Activated effector memory CD4-positive, alpha-beta T cell treated with Interleukin-2 at 50 U/mL for 16 hours (primary cell): ENCODE data around the gene MMAB.

Experiments
- DNase-seq: peaks from one replicate; pipeline ENCODE4 v3.0.0-alpha.2; 2020

Gene MMAB

DNA sequence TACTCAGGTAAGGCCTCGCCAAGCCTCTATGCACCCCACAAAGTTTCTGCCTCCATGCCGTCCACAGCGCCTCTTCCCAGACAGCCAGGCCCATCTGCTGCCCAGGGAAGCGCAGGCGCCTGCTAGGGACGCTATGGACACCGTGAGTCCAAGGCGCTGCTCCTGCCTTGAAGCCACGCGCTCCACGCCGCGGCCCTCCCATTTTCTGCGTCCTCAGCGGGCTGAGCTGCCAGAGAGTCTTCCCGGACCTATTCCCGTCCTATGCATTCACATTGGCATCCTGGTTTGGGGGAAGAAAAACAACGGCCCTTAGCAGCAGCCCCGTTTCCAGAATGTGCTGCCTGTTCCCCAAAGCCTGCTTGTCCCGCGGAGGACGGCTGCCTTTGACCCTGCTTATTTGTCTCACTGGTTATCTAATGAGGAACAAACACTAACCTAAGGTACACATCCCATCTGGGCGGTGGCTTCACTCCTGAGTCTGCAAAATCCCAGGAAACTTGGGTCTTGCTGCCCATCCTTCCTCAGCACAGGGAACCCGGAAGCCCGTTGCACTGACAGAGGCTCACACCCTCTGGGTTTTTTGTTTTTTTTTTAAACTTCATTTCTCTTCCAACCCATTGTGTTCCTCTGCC lies 38.0 kb downstream of the MMAB start:
- no peak for DNase-seq

DNA sequence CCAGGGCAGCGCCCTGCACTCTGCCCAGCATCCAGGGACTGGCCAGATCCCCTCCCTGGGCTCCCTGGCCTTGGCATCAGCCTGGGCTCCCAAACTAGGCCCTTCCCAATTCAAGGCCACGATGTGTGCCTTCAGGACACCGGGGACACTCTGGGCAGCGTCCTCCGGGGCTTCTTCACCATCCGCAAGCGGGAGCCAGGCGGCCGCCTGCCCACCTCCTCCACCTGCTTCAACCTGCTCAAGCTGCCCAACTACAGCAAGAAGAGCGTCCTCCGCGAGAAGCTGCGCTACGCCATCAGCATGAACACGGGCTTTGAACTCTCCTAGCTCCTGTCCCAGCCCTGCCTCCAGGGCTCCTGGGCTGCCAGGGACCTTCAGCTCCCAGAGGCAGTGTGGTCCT lies 38.8 kb downstream of the MMAB start:
- no peak for DNase-seq

DNA sequence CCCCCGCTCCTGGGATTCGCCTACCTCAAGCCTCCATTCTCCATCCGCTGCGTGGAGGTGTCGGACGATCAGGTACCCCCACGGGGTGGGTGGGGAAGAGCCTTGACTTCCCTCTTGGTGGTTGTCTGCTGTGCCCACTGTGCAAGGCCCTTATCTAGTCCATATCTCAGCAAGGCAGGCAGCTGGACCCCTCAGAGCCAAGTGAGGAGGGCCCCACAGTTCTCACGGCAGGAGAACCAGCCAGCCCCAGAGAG lies 39.9 kb downstream of the MMAB start:
- DNase-seq = no peak

DNA sequence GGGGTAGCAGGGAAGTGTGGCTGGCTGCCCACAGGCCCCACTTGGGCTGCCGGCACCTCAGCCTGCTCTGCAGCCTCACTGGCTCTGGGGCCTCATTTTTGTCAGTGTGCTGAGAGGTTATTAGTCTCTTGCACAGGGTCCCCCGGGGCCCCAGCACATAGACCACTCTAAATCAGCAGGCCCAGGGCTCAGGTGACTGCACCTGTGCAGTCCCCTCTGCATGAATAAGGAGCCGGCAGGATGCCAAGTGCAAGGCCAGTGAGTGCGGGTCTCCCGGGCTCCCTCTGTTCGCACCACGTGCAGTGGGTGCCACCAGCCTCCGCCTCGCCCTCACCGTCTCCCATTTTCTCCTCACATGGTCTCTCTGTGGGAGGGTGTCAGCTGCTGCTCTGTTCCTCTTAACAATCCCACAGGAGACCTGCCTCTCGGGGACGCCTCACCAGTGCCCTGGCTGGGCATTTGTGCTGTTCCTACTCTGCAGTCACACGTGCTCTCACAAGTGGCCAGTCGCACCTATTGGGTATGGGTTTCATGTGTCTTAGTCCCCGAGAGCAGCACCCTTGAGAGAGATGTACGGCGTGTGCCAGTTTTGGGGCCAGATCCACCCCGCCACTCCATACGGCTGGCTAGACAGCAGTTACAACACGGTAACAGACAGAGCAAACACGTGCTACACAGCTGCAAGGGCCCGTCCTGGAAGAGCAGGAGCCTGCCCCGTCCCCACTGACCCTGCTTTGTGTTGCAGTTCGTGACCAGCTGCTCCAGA lies 40.4 kb downstream of the MMAB start:
- no peak for DNase-seq

DNA sequence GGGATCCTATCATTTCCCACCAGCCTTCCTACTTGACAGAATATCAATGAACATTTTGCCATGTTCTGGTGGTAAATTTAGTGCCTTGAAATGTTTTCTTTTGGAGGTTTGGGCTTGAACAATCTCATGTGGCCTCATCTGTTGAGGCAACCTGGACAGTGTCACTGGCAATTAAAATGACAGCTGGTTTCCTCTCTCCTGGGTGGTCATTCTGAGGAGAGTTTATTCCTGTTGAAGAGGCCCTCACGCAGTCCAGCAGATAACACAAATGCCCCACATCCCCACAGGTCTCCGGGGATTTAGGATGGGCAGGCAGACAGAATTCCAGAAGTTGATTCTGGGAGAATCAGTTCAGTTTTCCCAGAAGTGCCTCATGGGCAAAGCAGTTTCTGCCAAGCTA lies 41.9 kb downstream of the MMAB start:
- DNase-seq = no peak

DNA sequence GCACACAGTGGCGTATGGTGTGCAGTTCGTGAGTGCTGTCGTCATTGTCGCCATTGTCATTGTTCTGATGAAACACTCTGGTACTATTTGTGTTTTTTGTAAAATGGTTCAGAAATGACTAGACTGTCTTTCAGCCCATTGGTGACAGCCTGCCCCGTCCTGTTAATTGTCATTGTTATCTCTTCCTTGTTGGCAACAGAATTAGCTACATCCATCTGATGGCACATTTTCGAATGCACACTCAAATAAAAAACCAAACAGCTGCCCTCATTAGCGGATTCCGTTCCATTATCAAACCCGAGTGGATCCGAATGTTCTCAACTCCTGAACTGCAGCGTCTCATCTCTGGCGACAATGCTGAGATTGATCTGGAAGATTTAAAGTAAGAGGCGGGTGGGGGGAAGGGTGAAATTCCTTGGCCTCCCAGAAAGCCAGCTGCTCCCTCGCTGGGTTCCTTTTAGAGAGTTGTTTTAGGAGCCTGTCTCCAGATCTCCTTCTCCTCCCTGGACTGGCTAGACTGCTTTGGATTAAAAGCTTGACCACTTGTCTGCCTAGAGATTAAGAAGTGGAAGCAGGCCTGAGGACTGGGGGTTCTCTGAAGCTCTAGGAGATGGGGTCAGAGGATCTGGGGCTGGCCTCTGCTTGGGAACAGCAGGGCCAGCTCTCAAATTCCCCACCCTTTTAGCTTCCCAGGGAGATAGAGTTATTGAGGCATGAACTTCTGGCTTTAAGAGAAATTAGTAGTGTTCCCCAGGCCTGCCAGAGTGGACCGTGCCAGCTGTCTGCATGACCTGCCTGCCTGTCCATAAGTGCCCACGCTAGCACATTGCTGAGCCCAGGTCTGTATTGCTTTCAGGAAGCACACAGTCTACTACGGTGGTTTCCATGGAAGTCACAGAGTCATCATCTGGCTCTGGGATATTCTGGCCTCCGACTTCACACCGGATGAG lies 43.3 kb downstream of the MMAB start:
- DNase-seq = no peak

DNA sequence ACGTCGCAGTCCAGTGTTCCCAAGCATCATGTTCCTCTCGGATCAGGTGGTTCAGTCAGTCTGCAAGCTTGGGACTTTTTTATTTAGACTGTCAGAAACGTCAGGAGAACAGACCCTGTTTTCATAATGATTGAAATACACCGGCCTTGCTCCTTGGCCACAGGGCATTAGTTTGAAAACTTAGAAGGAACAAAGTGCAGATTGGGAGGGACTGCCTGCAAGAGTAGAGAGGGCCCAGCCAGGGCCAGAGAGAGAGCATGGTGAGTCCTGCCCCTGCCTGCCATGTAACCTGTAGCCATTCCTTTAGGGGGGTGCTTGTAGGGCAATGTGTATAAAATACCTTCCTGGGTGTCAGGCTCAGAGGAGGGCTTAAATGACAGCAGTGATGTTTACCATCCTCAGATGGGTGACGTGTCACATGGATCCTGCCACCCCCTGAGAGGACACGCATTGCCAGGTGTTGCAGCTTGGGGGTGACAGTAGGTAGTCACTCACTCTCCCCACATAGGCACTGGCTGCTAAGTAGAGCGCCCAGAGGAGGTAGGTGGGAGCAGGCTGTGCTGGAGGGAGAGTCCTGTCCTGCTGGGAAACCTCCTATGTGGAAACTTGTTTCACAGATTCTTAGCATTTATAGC lies 45.7 kb downstream of the MMAB start:
- DNase-seq = no peak

DNA sequence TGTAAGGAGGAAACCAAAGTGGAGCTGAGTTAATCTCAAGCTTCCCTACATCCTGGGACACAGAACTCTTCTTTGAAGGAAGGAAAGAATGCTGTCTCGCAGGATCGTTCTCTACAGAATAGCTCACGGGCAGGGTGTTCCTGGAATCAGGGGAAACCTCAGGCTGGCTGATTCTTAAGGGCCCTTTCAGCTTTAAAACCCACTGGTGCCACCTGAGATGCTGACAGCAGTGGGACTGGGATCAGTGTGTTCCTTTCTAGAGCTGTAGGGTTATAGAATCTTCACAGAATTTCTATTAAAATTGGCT lies 48.1 kb downstream of the MMAB start:
- DNase-seq = no peak

DNA sequence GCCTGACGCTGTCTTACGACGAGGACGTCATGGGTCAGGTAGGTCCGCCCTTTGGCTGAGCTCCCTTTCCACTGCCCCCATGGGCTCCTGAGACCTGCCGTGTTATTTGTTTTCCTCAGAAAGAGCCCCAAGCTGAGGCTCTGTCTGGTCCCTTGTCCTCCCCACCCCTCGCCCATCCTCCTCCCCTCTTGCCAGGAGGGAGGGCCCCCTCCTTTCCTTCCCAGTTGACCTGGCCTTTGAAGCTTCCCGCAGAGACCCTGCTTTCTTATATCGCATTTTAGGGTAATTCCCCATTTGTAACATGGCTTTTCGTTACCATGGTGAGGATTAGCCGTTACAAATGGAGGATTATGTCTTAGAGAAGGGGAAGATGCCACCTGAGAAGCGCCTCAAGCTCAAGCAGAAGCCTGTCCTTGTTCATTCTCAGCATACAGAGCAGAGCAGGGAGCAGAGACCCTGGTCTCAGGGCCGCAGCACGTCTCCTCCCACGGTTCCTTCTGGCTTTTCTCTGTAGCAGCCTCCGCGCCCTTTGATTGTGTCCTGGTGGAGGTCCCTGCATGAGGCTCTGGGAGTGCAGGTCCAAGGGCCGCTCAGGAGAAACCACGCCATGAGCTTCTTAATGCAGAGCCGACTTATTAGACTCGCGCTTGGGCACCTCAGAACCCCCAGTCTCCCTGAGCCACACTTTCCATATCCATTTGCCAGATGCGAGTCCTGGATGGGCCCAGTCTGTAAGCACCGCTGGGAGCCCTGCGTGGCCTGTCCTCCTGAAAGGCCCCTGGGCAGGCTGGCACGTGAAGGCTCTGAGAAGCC lies 48.6 kb downstream of the MMAB start:
- no peak for DNase-seq

DNA sequence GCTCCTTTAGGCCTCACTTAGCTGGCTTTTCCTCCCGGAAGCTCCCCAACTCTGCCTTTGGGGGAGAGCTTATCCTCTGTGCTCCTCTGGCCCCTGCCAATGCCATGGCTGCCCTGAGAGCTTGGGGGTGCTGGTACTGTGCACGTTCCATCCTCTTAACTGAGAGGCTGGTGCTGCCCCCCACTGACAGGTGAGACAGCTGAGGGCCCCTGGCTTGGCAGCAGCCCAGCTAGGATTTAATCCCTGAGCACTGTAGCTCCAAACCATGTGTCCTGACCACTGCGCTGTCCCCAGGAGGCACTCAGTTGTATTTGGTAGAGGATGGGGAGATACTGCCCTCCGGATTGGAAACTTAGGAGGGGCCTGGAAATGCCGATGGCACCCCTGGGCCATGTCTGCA lies 49.8 kb downstream of the MMAB start:
- no peak for DNase-seq

DNA sequence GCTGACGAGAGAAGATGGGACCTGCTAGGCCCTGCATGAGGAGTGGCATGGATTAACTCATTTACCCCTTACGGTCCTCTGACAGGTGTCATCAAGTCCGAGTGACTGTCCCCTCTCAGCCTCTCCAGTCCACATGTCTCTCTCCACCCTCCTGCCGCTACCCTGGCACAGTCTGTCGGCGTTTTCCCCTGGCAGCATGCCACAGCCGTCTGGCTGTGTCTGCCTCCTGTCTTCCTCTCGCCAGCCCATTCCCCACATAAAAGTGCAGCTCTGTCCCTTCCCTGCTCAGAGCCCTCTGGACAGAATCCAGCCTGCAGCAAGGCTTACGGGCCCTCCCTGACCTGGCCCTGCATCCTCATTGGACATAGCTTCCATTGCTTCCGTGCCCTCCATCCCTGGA lies 50.2 kb downstream of the MMAB start:
- DNase-seq = no peak

DNA sequence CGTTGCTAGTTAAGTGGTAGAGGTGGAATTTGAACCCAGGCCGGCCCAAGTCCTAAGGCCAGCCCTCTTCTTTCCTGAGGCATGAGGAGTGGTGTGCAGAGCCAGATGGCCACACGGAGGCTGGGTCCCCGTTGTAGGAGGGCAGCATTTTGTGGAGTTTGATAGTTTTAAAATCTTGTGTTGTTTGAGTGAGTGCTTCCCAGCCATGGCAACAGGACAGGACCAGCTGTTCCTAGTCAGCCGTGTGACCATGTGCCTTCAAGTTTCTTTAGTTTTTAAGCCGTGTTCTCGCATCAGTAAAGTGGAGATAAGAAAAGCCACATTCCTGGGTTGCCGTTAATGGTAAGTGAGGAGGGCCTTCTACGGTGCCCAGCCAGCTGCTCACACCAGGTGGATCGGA lies 51.5 kb downstream of the MMAB start:
- no peak for DNase-seq

DNA sequence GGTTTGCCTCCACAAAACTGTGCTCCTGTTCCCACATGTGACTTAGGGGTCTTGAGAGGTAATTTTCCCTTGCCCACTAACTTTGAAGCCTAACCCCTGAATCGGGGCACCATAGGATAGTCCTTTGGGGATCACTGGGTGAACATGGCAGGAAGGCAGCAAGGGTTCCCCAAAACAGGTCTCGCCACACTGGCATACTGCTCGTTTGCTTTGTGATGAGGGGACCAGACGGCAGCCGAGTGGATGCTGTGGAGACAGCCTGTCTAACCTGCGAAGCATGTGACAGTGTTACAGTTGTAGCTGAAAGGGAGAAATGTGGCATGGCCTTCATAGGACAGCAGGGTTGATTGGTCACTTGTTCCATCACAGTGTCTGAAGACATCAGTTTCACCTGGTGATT lies 53.5 kb downstream of the MMAB start:
- DNase-seq = no peak

DNA sequence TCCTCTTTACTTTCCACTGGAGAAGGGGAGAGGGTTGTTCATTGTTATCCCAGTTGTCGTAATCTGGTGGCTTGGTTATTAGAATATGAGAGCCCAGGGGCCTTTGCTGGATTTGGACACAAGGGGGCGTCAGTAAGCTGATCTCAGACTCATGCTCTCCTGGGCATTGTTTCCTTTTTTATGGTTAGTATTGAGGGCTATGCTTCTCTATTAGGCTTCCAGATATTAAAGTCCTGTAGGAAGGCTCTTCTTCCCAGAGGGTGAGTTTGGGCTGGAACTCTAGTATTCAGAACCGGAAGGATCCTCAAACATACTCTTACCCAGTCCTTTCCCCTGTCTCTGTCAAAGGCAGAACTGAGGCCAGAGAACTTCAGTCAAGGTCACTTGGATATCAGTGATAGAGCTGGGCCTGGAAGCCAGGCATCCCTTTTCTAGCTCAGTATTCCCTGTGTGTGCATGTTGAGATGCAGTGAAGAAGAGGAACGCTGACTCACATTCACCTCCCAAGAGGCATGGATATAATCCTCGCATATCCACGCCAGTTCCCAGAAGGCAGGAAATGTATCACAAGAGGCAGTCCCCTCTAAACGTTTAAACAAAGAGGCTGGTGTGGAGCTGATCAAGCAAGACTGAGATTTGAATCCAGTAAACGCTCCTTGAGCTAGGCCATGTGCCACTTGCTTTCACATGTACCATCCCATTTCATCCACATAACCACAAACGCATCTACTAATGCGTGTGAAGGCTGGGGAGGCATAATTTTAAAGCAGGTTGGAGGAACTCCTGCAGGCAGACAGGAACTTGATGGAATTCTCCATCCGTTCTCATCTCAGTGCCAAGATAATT lies 54.3 kb downstream of the MMAB start:
- peak; percentile 8 for DNase-seq

DNA sequence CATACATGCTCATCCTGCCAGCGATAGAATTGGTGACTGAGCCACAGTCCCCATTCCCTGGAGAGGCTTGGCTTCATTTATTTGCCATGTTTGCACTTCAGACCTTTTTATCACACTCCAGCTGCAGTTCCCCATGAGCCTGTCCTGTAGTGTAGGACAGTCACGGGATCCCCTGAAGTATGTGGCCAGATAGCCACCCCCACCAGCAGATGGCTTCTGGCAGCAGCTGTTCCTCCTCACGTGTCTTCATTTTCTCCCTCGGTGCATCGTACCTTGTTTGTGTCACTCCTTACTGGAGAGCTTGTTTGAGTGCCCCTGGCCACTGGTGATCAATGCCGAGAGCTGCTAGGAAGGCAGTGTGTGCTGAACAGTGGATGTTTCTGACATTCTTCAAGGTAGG lies 55.7 kb downstream of the MMAB start:
- DNase-seq = no peak

DNA sequence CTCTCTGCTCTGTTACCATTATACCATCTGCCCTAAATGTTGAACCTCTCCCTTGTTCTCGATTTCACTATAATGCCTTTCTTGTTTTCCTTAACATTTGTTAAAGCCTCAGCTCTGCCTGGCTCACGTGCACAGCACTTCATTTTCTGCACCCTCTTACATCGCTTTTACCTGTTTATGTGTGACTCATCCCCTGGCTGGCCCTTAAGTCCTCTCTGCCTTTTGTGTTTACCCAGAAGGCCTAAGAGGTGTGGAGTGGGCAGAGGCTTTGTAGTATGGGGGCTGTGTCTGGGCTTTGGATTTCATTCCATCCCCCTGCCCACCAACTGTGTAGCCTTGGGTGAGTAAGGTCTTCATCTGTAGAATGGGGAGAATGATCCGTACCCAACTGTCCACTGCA lies 59.3 kb downstream of the MMAB start:
- DNase-seq = no peak

DNA sequence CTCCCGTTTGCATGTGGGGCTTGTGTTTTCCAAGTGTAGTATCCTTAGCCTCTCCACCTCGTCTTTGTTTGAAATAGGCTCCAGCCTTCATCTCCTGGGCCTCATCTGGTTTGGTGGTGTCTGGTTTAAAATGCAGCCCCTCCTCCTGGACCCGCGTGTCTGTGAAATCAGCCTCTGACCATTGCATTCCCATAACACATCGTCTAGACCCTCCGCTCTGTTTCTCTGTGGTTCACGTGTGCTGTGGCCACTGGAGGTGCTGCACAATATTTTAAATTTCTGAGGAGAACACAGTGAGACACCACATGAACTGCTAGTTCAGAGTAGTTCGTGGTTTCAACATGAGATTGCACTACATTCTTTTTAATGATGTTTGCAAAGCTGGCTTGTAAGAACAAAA lies 60.3 kb downstream of the MMAB start:
- DNase-seq = no peak

DNA sequence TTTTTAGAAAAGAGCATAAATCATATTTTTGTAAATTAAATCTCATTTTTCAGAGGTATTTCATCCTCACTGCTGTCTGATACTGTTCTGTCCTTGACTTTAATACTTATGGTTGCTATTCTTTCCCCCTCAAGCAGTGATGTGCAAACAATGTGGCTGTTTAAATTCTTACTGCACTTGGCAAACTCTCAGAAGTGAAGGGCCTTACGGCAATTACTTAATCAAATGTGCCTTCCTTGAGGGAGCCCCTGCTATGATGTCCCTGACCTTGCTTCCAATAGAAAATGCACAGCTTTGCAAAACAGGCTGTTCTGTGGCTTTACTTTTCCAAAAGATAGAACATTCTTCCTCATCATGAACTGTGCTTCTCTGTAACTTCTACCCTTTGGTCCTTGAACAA lies 60.7 kb downstream of the MMAB start:
- no peak for DNase-seq

DNA sequence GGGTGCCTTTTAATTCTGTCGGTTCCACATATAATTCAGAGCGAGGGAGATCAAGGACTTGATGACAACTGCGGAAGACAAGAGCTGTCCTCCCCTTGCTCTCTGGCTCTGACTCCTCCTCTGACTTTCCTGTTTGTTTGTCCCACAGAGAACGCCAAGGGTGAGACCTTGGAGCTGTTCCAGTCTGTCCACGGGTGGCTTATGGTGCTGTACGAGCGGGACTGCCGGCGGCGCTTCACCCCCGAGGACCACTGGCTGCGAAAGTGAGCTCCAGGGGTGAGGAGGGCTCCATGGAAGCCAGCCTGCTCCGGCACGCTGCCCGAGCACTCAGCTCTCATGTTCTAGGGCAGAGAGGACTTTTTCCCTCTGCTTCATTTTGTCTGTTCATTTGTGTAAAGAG lies 63.1 kb downstream of the MMAB start:
- no peak for DNase-seq

DNA sequence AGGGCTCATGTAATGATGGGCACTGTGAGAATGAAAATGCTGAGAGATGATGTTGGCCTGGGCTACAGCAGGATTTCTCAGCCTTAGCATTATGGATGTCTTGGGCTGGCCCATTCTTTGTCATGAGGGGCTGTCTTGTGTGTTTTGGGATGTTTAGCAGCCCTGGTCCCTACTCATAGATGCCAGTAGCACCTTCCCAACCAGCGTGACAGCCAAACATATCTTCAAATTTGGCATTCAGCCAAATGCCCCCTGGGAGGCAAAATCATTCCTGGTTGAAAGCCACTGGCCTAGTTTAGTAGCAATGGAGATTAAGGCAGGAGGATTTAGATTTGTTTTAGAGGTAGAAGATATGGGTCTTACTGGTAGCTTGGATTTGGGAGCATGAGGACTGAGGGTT lies 69.2 kb downstream of the MMAB start:
- DNase-seq = no peak
